ENCODE results near the gene CYP26C1.

CYP26C1 gene

DNA sequence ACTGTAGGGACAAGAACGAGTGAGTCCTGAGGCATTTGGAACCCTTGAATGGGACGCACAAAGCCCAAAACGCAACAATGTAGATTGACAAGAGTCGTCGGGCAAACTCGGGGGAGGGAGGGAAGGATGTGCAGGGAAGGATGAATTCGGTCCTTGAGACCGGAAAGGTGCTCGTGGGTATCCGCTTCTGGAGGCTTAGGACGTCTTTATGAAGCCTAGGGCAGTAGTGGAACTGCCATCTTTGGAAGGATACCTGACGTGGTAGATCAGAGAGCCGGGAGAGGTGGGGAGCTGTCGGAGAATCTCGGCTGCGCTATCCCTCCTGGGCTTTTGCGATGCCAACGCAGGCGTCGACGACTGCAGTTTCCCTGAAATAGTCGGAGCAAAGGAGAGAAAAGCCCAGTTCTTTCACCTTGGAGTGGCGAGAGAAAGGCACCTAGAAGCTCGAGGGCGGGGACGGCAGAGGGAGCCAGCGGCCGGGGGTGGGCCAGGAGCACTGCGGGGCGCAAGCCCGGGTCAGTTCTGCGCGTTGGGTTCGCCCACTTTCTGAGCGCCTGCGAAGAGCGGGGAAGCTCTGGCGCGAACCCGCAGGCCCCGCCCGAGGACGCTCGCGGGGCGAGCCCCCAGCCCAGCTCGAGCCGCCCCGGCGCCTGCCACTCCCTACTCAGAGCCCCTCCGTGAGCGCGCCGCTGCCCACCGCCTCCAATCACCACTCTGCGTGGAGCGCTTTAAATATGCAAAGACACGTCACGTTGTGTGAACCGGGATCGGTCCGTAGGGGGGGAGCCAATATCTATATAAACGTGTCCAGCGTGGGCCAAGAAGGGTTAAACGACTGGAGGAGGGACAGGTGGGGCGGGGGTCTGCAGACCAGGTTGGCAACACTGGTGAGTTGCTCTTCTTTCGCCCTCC lies at the start of gene CYP26C1:
CYP26C1 (plus strand) TSS at position 824 of the 912 bp plus-strand sequence. CDS start 466 bp downstream, outside the sequence.
- no peak for DNase-seq
- no peak for TF ChIP-seq GATA1 (IDR thresholded peaks at IDR 0.05; ENCODE audit: low read depth, low read length)
- TF ChIP-seq POLR2A (IDR thresholded peaks at IDR 0.05; ENCODE audit: low read length) = no peak

DNA sequence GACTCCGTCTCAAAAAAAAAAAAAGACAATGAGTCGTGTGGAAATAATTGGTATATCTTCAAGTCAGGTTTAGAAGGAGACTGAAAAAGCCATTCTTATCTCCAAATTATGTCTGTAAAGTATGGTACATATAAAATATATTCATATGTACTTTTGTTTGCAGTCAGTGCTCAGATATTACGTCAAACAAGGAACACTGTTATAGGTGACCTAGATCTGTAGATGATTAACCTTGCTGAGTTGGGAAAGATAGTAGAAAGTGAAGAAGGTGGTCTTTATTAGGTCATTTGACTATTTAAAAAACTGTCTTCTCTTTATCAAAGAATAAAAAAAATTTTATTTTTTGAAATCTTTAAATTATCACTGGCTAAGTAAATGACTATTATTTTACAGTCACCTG lies 44.9 kb upstream of the CYP26C1 start:
- no peak for TF ChIP-seq POLR2A (IDR thresholded peaks at IDR 0.05; ENCODE audit: low read length)
- no peak for TF ChIP-seq GATA1 (IDR thresholded peaks at IDR 0.05; ENCODE audit: low read depth, low read length)
- no peak for DNase-seq

- no peak for DNase-seq
- TF ChIP-seq POLR2A (IDR thresholded peaks at IDR 0.05; ENCODE audit: low read length) (no peak), GATA1 (IDR thresholded peaks at IDR 0.05; ENCODE audit: low read depth, low read length) (no peak)
Measured at GRCh38 chr10:93023013-93023650, 37.5 kb upstream of the CYP26C1 start.

GRCh38 chr10:93026072-93026471 lies 34.5 kb upstream of the CYP26C1 start:
- TF ChIP-seq GATA1 (IDR thresholded peaks at IDR 0.05; ENCODE audit: low read depth, low read length) (no peak), POLR2A (IDR thresholded peaks at IDR 0.05; ENCODE audit: low read length) (no peak)
- DNase-seq = peak in 1 of 2 experiments; percentile 26

- TF ChIP-seq GATA1 (IDR thresholded peaks at IDR 0.05; ENCODE audit: low read depth, low read length) (no peak), POLR2A (IDR thresholded peaks at IDR 0.05; ENCODE audit: low read length) (no peak)
- no peak for DNase-seq
Measured at GRCh38 chr10:93027508-93027907, 33.1 kb upstream of the CYP26C1 start.

DNA sequence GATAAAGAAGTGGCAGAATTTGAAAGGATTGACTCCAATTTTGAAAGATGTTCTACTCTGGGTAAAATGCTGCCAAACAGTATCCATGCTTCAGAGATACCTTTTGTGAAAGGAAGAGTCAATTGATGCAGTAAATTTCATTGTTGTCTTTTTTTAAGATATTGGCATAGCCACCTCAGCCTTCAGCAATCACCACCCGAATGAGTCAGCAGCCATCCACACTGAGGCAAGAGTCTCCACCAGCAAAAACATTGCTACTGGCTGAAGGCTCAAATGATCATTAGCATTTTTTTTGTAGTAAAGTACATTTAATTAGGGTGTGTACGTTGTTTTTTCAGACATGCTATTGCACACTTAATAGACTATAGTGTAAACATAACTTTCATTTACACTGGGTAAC lies 31.7 kb upstream of the CYP26C1 start:
- TF ChIP-seq POLR2A (IDR thresholded peaks at IDR 0.05; ENCODE audit: low read length) = no peak
- no peak for TF ChIP-seq GATA1 (IDR thresholded peaks at IDR 0.05; ENCODE audit: low read depth, low read length)

DNA sequence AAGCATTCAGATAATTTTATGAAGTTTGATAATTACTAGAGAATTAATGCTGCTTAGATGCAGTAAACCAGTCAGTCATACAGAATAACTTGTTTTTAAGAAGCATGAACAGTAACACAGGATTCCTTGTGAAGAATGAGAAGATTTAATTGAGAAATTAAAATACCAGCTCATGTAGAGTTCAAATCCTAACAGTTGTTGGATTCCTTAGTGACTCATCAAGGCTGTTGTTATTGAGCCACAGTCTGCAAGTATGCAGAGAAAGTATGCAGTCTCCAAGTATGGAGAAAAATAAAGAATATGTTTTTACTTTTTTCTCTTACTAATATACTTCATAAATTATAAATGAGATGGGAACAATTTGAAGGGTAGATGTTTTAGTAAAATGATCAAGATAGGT lies 30.2 kb upstream of the CYP26C1 start:
- TF ChIP-seq POLR2A (IDR thresholded peaks at IDR 0.05; ENCODE audit: low read length) (no peak), GATA1 (IDR thresholded peaks at IDR 0.05; ENCODE audit: low read depth, low read length) (no peak)
- DNase-seq = peak in 1 of 2 experiments; percentile 23

More for the DNA sequence above, 31.7 kb upstream of the CYP26C1 start:
- peak; percentile 59 to 80 for DNase-seq

GRCh38 chr10:93032105-93032808 lies 28.3 kb upstream of the CYP26C1 start:
- TF ChIP-seq GATA1 (IDR thresholded peaks at IDR 0.05; ENCODE audit: low read depth, low read length) (no peak), POLR2A (IDR thresholded peaks at IDR 0.05; ENCODE audit: low read length) (no peak)
- DNase-seq = no peak

- TF ChIP-seq POLR2A (IDR thresholded peaks at IDR 0.05; ENCODE audit: low read length) (no peak), GATA1 (IDR thresholded peaks at IDR 0.05; ENCODE audit: low read depth, low read length) (no peak)
- DNase-seq = no peak
Measured at GRCh38 chr10:93032809-93033137, 27.8 kb upstream of the CYP26C1 start.

GRCh38 chr10:93034426-93034825 lies 26.2 kb upstream of the CYP26C1 start:
- TF ChIP-seq GATA1 (IDR thresholded peaks at IDR 0.05; ENCODE audit: low read depth, low read length) = no peak
- no peak for TF ChIP-seq POLR2A (IDR thresholded peaks at IDR 0.05; ENCODE audit: low read length)
- DNase-seq = no peak

- no peak for DNase-seq
- TF ChIP-seq GATA1 (IDR thresholded peaks at IDR 0.05; ENCODE audit: low read depth, low read length) = no peak
Measured at GRCh38 chr10:93039110-93039509, 21.5 kb upstream of the CYP26C1 start.

- peak; percentile 45 to 72 for DNase-seq
- TF ChIP-seq GATA1 (IDR thresholded peaks at IDR 0.05; ENCODE audit: low read depth, low read length) = no peak
- no peak for TF ChIP-seq POLR2A (IDR thresholded peaks at IDR 0.05; ENCODE audit: low read length)
Measured at GRCh38 chr10:93039721-93040120, 20.9 kb upstream of the CYP26C1 start.

GRCh38 chr10:93054486-93054885 lies 6.1 kb upstream of the CYP26C1 start:
- no peak for DNase-seq
- TF ChIP-seq GATA1 (IDR thresholded peaks at IDR 0.05; ENCODE audit: low read depth, low read length) = no peak
- TF ChIP-seq POLR2A (IDR thresholded peaks at IDR 0.05; ENCODE audit: low read length) = no peak

DNA sequence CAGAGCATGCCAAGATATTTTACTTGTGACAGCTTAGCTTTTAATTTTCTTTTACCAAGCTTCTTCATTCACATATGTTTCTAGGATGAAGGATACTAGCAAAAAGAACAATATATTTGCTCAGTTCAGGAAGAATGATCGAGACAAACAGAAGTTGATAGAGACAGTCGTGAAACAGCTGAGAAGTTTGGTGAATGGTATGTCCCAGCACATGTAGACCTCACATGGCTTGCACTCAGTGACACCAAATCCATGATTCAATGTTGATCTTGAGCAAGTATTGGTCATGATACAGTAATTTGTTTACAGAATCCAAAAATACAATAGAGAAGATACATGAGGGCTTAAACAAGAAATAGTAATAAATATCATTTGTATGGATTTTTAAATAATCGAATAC lies 2.5 kb upstream of the CYP26C1 start:
- no peak for TF ChIP-seq GATA1 (IDR thresholded peaks at IDR 0.05; ENCODE audit: low read depth, low read length)
- no peak for TF ChIP-seq POLR2A (IDR thresholded peaks at IDR 0.05; ENCODE audit: low read length)
- DNase-seq = no peak

Measured in erythroblast (primary cell).